OCI-M2 (cell line): ENCODE data around the gene BATF3.
"Not testable (repeated sequence)": the region's sequence is repeated elsewhere in the genome, so short reads cannot be mapped to it uniquely, and the experiment has no call there.

Experiments used
- DNase-seq: peaks from one replicate; lab custom pipeline; 2025; ENCODE audit not compliant: unreplicated experiment; lab: John Stamatoyannopoulos, UW

The BATF3 gene

GRCh38 chr1:212699625-212700222 lies at the start of gene BATF3:
TSS of gene BATF3 (minus strand) at chr1:212699840. CDS start at chr1:212699762, 78 bp downstream.
- DNase-seq, result no peak

DNA sequence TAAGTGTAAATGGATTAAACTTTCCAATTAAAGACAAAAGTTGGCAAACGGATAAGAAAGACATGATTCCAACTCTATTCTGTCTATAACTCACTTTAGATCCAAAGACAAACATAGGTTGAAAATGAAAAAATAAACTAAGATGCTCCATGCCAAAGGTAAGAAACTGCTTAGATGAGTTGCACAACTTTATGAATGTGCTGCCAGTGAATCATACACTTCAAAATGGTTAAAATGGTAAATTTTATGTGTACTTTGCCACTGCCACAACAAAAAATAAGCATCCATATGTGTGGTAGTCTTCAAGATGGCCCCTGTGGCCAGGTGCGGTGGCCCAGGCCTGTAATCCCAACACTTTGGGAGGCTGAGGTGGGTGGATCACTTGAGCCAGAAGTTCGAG lies 46.9 kb upstream of the BATF3 start:
- DNase-seq, result no peak

GRCh38 chr1:212745303-212745702 lies 45.7 kb upstream of the BATF3 start:
- DNase-seq, result no peak

GRCh38 chr1:212743901-212744475 lies 44.3 kb upstream of the BATF3 start:
- no peak for DNase-seq

DNA sequence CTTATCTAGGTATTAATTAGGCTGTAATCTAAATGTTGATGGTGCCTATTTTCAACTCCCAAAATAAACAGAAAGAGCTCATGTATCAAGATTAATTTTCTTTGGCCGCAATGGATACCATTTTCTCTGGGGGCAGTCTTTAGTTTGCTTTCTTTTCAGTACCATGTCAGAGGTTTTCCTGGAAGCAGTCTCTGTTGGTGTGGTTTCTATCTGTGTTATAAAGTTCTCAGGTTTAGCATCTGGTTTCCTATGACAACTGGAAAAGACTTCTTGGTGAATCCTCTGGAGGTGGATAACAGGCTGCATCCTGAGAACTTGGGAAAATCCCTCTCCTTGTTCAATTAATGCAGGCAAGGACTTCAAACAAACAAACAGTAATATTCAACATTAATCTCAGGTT lies 38.7 kb upstream of the BATF3 start:
- DNase-seq, result no peak

DNA sequence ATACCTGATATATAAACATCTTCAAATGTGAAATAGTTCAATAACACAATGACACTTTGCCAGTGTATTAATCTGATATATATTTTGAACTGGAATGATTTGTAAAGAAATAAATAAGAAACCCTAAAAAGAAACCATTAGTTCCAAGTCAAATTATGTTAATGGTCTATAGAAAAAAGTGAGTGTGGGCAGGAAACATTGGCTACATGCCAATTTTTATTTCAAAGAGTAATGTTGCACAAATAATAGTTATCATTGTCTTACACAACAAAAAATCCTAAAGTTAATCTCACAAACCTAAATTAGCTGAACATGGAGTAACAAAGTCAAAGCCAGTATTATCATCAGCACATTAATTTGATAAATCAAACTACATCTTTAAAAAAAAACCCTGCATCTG lies 37.9 kb upstream of the BATF3 start:
- no peak for DNase-seq

DNA sequence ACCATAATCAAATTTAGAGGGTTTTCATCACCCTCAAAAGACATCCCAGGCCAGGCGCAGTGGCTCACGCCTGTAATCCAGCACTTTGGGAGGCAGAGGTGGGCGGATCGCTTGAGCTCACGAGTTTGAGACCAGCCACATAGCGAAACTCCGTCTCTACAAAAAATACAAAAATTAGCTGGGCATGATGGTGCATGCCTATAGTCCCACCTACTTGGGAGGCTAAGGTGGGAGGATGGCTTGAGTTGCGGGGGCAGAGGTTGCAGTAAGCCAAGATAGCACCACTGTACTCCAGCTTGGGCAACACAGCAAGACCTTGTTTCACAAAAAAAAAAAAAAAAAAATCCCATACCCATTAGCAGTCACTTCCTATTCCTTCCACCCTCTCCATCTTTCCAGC lies 33.5 kb upstream of the BATF3 start:
- DNase-seq, result no peak

DNA sequence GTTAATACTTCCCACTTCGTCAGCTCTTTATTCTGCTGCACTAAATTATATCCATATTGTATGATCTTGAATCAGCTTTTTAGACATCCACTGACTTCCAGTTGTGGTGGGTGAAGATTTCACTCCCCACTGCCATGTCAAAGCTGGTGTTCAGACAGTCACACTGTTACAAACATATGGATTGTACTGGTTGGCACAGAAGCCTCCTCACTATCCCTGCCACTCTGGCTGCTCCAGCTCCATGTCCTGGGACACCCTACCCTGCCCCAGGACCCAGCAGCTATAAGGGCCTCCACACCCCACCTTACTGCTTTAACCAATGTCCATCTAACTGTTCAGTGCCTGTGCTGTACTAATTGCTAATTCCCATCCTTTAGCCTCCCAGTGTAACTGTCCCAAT lies 32.0 kb upstream of the BATF3 start:
- no peak for DNase-seq

- no peak for DNase-seq
Observed at GRCh38 chr1:212728606-212729005, 29.0 kb upstream of the BATF3 start.

DNA sequence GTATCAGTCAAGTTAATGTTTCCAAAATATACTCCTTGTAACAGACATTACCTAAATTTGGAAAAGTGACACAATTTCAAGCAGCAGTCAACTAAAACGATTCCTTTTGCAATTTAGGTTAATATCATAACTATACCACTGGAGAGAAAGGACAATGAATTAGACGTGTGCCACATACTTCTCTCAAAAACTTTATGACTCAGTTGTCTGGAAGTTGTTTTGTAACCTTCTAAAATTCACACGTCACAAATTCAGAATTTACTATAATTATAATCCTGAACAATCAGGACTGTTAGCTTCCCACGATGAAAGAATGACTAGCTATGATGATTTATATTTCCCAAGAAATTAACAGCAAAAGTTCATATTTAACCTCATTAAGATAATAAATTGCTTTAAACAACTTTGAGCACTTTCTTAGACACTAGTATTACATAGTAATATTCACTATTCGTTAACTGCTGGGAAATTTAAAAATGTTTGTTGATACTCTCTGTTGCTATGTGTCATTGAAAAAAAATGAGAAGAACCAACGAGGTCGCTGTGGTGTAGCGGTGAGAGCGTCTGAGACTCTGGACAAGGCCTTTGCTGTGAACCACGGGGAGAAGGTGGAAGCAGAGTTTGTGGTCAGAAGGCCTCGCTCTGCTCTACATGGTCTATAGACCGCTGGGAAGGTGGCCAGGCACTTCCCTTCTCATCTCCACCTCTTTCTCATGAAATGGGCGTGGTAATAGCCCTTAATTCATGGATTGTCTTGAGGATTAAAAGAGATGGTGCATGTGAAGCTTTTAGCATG lies 27.9 kb upstream of the BATF3 start:
- DNase-seq, result no peak

- not testable (repeated sequence) for DNase-seq
Observed at GRCh38 chr1:212724679-212725078, 25.0 kb upstream of the BATF3 start.

- no peak for DNase-seq
Observed at GRCh38 chr1:212722270-212722957, 22.8 kb upstream of the BATF3 start.

DNA sequence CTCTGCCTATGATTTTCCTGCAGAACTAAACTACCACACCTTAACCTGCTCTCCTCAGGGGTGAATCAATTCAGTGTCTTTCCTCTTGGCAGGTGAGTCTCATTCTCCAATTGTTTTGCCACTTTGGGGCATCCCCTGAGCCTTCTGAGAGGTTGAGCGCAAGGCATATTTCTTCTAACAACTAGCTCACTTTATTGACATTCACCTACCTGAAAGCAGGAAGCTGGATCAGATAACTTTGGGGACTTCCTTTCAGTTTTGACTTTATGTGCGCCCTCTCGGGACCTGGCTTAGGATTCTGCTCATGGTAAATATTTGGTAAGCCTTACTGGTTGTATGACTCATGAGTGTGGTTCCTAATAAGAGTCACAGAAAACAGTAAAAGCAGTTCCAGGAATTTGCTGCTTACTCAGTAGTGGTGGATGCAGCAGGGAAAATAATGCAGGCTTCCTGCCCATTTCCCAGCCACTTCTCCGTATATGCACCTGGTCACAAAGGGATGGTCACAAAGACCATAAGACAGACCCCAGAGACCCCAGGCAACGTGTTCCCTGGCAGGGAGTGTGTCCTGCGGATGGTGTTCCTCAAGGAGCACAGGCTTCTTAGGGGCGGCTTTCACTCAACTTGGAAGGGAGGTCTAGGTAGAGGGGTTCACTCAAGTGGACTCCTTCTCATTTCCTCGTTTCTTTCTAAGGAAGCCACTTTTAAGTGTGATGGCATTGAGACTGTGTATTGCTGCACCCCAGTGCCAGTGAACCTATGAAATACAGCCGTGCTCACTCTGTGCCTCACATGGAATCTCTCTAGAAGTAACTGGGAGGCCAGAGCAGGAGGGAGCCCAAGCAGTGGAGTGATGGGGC lies 22.0 kb upstream of the BATF3 start:
- DNase-seq, result no peak

DNA sequence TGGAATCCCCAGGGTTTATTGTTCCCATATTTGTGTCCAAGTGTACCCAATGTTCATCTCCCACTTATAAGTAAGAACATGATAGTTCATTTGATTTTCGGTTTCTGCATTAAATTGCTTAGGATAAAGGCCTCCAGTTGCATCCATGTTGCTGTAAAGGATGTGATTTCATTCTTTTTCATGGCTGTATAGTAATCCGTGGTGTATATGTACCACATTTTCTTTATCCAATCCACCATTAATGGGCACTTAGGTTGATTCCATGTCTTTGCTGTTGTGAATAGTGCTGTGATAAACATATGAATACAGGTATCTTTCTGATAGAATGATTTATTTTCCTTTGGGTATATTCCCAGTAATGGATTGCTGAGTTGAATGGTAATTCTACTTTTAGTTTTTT lies 20.0 kb upstream of the BATF3 start:
- DNase-seq, result no peak

DNA sequence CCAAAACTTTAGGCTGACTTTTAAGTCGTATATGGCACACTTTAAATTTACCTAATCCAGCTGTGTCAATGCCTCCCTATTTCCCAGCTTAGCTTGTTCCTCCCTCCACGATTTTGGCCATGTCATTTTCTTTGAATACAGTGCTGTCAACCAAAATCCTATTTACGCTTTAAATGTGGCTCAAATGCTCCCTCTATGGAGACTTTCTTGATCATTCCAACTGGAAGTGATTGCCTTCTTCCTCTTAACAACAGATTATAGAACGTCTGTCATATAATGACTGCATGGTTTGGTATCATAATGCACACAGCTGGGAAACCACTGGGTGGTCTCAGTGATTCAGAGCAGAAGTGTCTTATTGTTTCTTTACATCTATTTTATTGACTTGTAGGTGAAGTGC lies 18.9 kb upstream of the BATF3 start:
- no peak for DNase-seq

GRCh38 chr1:212716161-212716560 lies 16.5 kb upstream of the BATF3 start:
- DNase-seq, result no peak

DNA sequence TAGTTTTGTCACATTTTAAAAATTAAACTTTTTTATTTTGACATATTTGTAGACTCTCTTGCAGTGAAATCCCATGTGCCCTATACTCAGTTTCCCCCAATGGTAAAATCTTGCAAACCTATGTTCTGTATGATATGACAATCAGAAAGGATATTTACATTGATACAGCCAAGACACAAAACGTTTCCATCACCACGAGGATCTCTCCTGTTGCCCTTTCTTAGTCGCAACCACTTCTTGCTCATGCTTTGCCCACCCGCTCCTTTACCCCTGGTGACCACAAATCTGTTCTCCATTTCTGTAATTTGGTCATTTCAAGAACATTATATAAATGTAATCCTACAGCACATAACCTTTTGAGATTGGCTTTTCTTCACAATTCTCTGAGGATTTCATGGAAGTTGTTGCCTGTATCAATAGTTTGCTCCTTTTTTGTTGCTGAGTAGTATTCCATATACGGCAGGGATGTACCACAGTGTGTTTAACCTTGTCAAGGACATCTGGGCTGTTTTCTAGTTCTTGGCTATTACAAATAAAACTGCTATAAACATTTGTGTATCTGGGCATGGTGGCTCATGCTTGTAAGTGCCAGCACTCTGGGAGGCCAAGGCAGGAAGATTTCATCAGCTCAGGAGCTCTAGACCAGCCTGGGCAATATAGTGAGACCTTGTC lies 14.0 kb upstream of the BATF3 start:
- DNase-seq, result no peak

- no peak for DNase-seq
Observed at GRCh38 chr1:212712451-212713303, 13.0 kb upstream of the BATF3 start.

- not testable (repeated sequence) for DNase-seq
Observed at GRCh38 chr1:212711974-212712373, 12.3 kb upstream of the BATF3 start.
